GM20000 (cell line): ENCODE results near the gene CRYBA1.
"Not testable (repeated sequence)": the region's sequence is repeated elsewhere in the genome, so short reads cannot be mapped to it uniquely, and the experiment has no call there.

Experiments used
- DNase-seq: peaks from one replicate; pipeline ENCODE4 v3.0.0; 2012; ENCODE audit warnings: low spot score
- TF ChIP-seq, protein P1 (sequence below): IDR thresholded peaks from 2 replicates; pipeline ENCODE4 v1.5.1; 2012; ENCODE audit warnings: mild to moderate bottlenecking, control low read depth; ENCODE audit errors: extremely low read depth, missing control alignments

Gene CRYBA1

DNA sequence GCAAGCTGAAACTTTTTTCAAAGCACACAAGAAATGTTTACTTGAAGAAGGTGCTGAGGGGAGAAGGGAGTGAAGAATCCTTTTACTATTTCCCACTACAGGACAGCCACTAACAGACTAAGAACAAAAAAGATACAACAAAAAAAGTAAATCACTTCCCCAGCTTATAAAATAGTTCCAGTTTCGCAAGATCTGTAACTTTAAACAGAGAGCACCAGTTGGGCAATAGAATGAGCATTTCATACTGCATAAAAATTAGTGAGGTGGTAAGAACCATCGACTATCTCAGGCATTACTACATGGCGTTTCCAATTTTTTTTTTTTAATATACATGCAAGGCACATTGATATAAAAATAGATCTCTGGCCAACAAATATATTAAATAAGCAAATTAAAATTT lies 11.1 kb downstream of the CRYBA1 start:
- no peak for DNase-seq
- TF ChIP-seq, protein P1, sequence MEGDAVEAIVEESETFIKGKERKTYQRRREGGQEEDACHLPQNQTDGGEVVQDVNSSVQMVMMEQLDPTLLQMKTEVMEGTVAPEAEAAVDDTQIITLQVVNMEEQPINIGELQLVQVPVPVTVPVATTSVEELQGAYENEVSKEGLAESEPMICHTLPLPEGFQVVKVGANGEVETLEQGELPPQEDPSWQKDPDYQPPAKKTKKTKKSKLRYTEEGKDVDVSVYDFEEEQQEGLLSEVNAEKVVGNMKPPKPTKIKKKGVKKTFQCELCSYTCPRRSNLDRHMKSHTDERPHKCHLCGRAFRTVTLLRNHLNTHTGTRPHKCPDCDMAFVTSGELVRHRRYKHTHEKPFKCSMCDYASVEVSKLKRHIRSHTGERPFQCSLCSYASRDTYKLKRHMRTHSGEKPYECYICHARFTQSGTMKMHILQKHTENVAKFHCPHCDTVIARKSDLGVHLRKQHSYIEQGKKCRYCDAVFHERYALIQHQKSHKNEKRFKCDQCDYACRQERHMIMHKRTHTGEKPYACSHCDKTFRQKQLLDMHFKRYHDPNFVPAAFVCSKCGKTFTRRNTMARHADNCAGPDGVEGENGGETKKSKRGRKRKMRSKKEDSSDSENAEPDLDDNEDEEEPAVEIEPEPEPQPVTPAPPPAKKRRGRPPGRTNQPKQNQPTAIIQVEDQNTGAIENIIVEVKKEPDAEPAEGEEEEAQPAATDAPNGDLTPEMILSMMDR: no peak

DNA sequence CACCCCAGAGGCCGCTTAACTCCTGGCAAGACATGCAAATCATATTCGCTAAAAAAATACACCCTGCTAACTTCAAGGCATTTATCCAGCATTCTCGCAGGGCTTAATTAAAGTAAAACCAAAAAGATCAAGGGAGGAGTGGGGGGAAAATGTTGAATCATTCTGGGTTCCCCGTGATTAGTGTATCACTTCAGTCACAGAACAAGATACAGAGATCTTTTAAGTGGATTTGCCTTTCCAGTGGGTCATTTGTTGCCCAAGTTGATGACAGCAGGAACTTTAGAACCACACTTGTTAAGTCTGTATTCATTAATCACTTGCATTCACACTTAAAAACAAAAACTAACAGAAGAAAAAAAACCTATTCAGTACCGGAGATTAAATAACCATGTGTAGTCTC lies 17.3 kb downstream of the CRYBA1 start:
- no peak for DNase-seq
- TF ChIP-seq, protein P1: no peak

DNA sequence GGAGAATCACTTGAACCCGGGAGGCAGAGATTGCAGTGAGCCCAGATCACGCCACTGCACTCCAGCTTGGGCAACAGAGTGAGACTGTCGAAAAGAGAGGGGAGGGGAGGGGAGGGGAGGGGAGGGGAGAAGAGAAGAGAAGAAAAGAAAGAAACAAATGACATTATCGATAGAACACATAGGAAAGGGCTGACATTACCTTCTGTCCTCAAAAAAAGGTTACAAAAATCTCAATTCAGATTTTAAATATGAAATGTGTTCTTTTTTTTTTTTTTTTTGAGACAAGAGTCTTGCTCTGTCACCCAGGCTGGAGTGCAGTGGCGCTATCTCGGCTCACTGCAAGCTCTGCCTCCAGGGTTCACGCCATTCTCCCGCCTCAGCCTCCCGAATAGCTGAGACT lies 25.3 kb downstream of the CRYBA1 start:
- not testable (repeated sequence) for DNase-seq

DNA sequence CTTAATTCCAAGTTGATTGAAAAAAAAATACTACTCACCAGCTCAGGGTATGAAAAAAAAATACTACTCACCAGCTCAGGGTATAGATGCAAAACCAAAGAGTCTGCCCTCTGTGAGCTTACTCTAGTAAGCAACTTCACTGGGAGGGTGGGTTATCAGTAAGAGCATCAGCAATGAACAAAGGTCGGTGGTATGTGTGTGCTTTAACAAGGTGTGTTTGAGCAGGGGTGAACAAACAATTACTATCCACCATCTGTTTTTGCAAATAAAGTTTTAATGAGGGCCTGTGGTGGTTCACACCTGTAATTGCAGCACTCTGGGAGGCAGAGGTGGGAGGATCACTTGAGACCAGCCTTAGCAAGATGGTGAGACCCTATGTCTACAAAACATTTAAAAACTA lies 27.3 kb downstream of the CRYBA1 start:
- no peak for DNase-seq
- TF ChIP-seq, protein P1: no peak

DNA sequence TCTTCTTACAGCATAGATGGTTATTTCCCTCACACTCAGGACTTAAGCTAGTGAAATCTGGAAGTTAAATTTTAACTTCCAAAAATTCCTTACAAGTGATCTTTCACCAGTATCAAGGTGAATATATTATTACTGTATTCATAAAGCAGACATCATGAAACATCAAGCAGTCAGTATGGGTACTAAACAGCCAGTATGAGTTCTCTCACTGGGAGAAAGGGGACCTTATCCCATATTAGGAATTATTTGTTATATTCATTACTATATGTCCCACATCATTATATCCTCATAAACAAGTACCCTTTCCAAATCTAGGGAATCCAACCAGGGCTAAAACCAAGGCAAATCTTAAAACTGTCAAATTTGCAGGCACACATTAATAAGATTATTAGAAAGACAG lies 32.0 kb downstream of the CRYBA1 start:
- DNase-seq: no peak

DNA sequence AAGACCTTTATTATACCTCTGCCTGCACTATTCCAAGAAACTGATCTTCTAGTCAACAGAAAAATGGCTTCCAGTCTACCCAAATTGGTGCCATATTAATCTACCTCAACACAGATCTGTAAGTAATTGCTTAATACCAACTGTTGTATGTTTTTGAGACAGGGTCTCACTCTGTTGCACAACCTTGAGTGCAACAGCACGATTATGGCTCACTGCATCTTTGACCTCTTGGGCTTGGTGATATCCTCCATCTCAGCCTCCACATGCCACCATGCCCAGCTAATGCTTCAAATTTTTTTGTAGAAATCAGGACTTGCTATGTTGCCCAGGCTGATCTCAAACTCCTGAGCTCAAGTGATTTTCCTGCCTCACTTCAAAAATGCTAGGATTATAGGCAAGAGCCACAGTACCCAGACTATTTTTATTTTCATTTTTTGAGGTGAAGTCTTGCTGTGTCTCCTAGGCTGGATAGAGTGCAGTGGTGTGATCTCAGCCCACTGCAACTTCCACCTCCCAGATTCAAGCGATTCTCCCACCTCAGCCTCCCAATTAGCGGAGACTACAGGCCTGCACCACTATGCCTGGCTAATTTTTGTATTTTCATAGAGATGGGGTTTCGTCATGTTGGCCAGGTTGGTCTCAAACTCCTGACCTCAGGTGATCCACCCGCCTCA lies 32.9 kb downstream of the CRYBA1 start:
- DNase-seq: no peak
- TF ChIP-seq, protein P1: no peak

More for the DNA sequence above, 32.0 kb downstream of the CRYBA1 start:
- TF ChIP-seq, protein P1: no peak

DNA sequence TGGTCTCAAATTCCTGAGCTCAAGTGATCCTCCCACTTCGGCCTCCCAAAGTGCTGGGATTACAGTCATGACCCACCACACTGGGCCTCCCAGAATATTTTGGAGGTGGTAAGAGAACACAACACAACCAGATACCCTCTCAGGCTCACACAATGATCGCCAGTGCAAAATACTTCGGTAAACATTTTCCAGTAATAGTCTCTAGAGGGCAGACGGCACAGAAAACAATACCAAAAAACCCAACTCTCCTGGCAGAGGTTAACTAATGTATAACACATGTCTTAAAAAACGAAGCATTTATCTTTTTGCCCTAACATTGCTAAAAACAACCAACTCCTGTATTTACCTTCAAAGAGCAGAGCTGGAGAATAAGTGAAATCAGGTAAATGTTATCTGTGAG lies 36.8 kb downstream of the CRYBA1 start:
- no peak for DNase-seq

DNA sequence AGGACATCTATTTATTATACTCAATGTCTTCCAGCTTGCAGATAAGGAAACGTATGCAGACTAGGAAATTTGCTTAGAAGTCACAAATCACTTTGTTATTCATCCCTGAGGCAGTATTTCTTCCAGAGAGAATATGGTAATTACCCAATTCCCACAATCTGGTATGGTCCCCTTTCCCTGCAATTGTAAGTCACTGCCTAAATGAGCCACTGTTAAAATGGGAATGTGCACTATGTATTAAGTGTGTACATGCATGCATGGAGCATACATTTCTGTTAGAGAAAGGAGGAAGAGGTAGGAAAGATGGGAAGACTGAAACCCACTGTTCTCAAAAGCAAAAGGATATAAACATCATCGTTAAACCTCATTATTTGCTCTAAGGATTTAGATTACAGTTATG lies 37.3 kb downstream of the CRYBA1 start:
- TF ChIP-seq, protein P1: no peak
- no peak for DNase-seq

More for the DNA sequence above, 36.8 kb downstream of the CRYBA1 start:
- TF ChIP-seq, protein P1: no peak
